IMR-90 (cell line): ENCODE results near the gene BICD1. TPM values are rescaled to one million over a fixed set of nuclear protein-coding genes. Genes with fewer than 3 reads are reported as not detected.

Experiments used
- ATAC-seq: fragments of 200-7000 bp; cut with Tn5 transposase; 2 replicates; pipeline ENCODE4 v1.9.1; 2020; ENCODE audit warnings: low read depth, mild to moderate bottlenecking, moderate library complexity
- BruUV-seq: library from RNA; stranded (reverse); fragments of 400-500 nt; replicated peaks from 2 replicates; lab custom pipeline; 2021; lab: Mats Ljungman, UMichigan
- CTCF ChIA-PET: fragments of 300-600 bp; formaldehyde crosslinking; extraction: SDS; loops from one replicate; lab custom pipeline; 2021; ENCODE audit warnings: antibody characterized with exemption; lab: Yijun Ruan, JAX
- POLR2A ChIA-PET: fragments of 300-600 bp; sonication (Branson Sonifier 250); formaldehyde crosslinking; loops from one replicate; lab custom pipeline; 2022; ENCODE audit warnings: antibody characterized with exemption; ENCODE audit not compliant: unreplicated experiment; lab: Charles Lee
- DNase-seq: peaks from one replicate; pipeline ENCODE4 v3.0.0; 2013
- H2AFZ ChIP-seq: replicated peaks from 2 replicates; pipeline ENCODE3; 2013; ENCODE audit warnings: low read length, mild to moderate bottlenecking; ENCODE audit not compliant: poor library complexity
- H2AK5ac ChIP-seq: 2 replicates; pipeline ENCODE4 v1.6.1; 2013; ENCODE audit warnings: low read depth, low read length, inconsistent platforms
- H2AK9ac ChIP-seq: replicated peaks from 2 replicates; pipeline ENCODE3; 2013; ENCODE audit warnings: mild to moderate bottlenecking, low read depth, low read length, moderate library complexity; ENCODE audit not compliant: poor library complexity
- H2BK120ac ChIP-seq: 2 replicates; pipeline ENCODE4 v1.6.1; 2013; ENCODE audit warnings: low read depth, low read length, inconsistent platforms
- H2BK15ac ChIP-seq: 3 replicates; pipeline ENCODE4 v1.6.1; 2013; ENCODE audit warnings: low read depth, low read length, inconsistent platforms
- H2BK20ac ChIP-seq: 2 replicates; pipeline ENCODE4 v1.6.1; 2013; ENCODE audit warnings: low read depth, mild to moderate bottlenecking, inconsistent platforms, low read length, moderate library complexity
- H2BK5ac ChIP-seq: 2 replicates; pipeline ENCODE4 v1.6.1; 2013; ENCODE audit warnings: mild to moderate bottlenecking, low read depth, low read length, inconsistent platforms; ENCODE audit not compliant: poor library complexity, severe bottlenecking
- H3K14ac ChIP-seq: replicated peaks from 2 replicates; pipeline ENCODE4 v1.6.1; 2013; ENCODE audit warnings: low read depth, low read length, inconsistent platforms
- H3K18ac ChIP-seq: 2 replicates; pipeline ENCODE4 v1.6.1; 2013; ENCODE audit warnings: low read depth, low read length, control low read depth
- H3K23ac ChIP-seq: 2 replicates; pipeline ENCODE4 v1.6.1; 2013; ENCODE audit warnings: low read depth, low read length, inconsistent platforms
- H3K27ac ChIP-seq: 2 replicates; pipeline ENCODE4 v1.5.1; 2013; ENCODE audit warnings: mild to moderate bottlenecking, control low read depth, low read length; ENCODE audit not compliant: insufficient read depth
- H3K27me3 ChIP-seq: 2 replicates; pipeline ENCODE4 v1.6.1; 2013; ENCODE audit warnings: low read length; ENCODE audit not compliant: control insufficient read depth, insufficient read depth
- H3K36me3 ChIP-seq: 2 replicates; pipeline ENCODE4 v1.6.1; 2013; ENCODE audit warnings: low read length, mixed read lengths; ENCODE audit not compliant: control insufficient read depth, insufficient read depth
- H3K4ac ChIP-seq: 2 replicates; pipeline ENCODE4 v1.6.1; 2013; ENCODE audit warnings: low read depth, low read length, inconsistent platforms
- H3K4me1 ChIP-seq: 2 replicates; pipeline ENCODE4 v1.6.1; 2013; ENCODE audit warnings: low read length, mixed read lengths; ENCODE audit not compliant: control insufficient read depth, insufficient read depth
- H3K4me2 ChIP-seq: 2 replicates; pipeline ENCODE4 v1.6.1; 2013; ENCODE audit warnings: low read depth, mild to moderate bottlenecking, control low read depth, low read length, moderate library complexity
- H3K4me3 ChIP-seq: 2 replicates; pipeline ENCODE4 v1.5.1; 2013; ENCODE audit warnings: low read depth, mild to moderate bottlenecking, control low read depth, low read length, moderate library complexity; ENCODE audit not compliant: insufficient read depth
- H3K56ac ChIP-seq: 2 replicates; pipeline ENCODE4 v1.6.1; 2013; ENCODE audit warnings: low read length, inconsistent platforms; ENCODE audit not compliant: insufficient read depth; ENCODE audit errors: extremely low read depth
- H3K79me1 ChIP-seq, 2 experiments: 2 replicates each; pipeline ENCODE4 v1.6.1; 2013; ENCODE audit warnings: low read length in 2 of 2, inconsistent platforms in 1 of 2, low read depth in 1 of 2
- H3K9ac ChIP-seq: 2 replicates; pipeline ENCODE4 v1.6.1; 2013; ENCODE audit warnings: low read depth, low read length, control low read depth
- H3K9me1 ChIP-seq: 2 replicates; pipeline ENCODE4 v1.6.1; 2013; ENCODE audit warnings: low read length, inconsistent platforms; ENCODE audit not compliant: insufficient read depth
- H3K9me3 ChIP-seq: 2 replicates; pipeline ENCODE4 v1.6.1; 2013; ENCODE audit warnings: low read length; ENCODE audit not compliant: control insufficient read depth, insufficient read depth
- H4K20me1 ChIP-seq: 2 replicates; pipeline ENCODE4 v1.6.1; 2013; ENCODE audit warnings: low read length, inconsistent platforms; ENCODE audit not compliant: insufficient read depth
- H4K5ac ChIP-seq: 2 replicates; pipeline ENCODE4 v1.6.1; 2013; ENCODE audit warnings: mild to moderate bottlenecking, low read depth, low read length, control low read depth
- H4K8ac ChIP-seq, 2 experiments: 2 replicates each; pipeline ENCODE4 v1.6.1; 2013; ENCODE audit warnings: low read depth in 2 of 2, low read length in 2 of 2, control low read depth in 1 of 2, inconsistent platforms in 1 of 2
- H4K91ac ChIP-seq: 2 replicates; pipeline ENCODE4 v1.6.1; 2013; ENCODE audit warnings: low read depth, low read length, inconsistent platforms; ENCODE audit not compliant: insufficient read depth
- CEBPB ChIP-seq: IDR thresholded peaks from 2 replicates; pipeline ENCODE4 v1.6.1; 2012; ENCODE audit warnings: low read depth, low read length, improper control_type of control experiment
- MAFK ChIP-seq: IDR thresholded peaks from 2 replicates; pipeline ENCODE4 v1.6.1; 2012; ENCODE audit warnings: low read depth, low read length, improper control_type of control experiment
- MXI1 ChIP-seq: IDR thresholded peaks from 2 replicates; pipeline ENCODE4 v1.6.1; 2012; ENCODE audit warnings: low read depth, mild to moderate bottlenecking, low read length, moderate library complexity, borderline replicate concordance
- WGBS, 2 experiments: methylation state at CpG; one replicate each; pipeline versions ENCODE4 v1.1.5 to v1.1.7; 2013; ENCODE audit warnings: missing lambda C conversion rate in 2 of 2; ENCODE audit not compliant: insufficient read length in 1 of 2; ENCODE audit errors: extremely low coverage in 2 of 2; 5-methylcytosine and 5-hydroxymethylcytosine counted together
- dilution Hi-C: fragments of 300-500 bp; cut with HindIII; formaldehyde crosslinking; loops from one replicate; pipeline ENCODE4 v1.14.3; 2018; ENCODE audit warnings: low sequenced_read_pairs; ENCODE audit not compliant: unreplicated experiment
- in situ Hi-C: fragments of 300-500 bp; cut with MboI; formaldehyde crosslinking; loops from 3 replicates; pipeline ENCODE4 v1.14.3; 2019; ENCODE audit warnings: low sequenced_read_pairs, inconsistent platforms, mixed read lengths
- intact Hi-C: fragments of 100-400 bp; cut with micrococcal nuclease; formaldehyde crosslinking; loops from 2 replicates; pipeline ENCODE4 v1.10.0; 2022
- polyA plus RNA-seq, 3 experiments: library from polyadenylated mRNA; depleted of rRNA; stranded (reverse); fragments of >200 nt; gene quantifications; 2 replicates each; pipeline ENCODE4 v1.2.3, GENCODE V29; 2012; ENCODE audit warnings: low replicate concordance in 1 of 3
- total RNA-seq: library from RNA; depleted of rRNA; stranded (reverse); fragments of >200 nt; gene quantifications from 2 replicates; pipeline ENCODE4 v1.2.3, GENCODE V29; 2012
- TF ChIP-seq, protein P1 (sequence below): conservative IDR thresholded peaks from 2 replicates; pipeline ENCODE4 v1.5.1; 2012; ENCODE audit warnings: mild to moderate bottlenecking, low read depth, low read length, improper control_type of control experiment

The BICD1 gene
- total and polyA plus RNA-seq, 2 of the 4 experiments (the other 2 are of a cell fraction) = 17.2 to 21.8 TPM

- no TSS peak for BruUV-seq
- no peak overlapping the region for H3K18ac ChIP-seq
- no peak overlapping the region for H4K5ac ChIP-seq
- no peak overlapping the region for H2BK5ac ChIP-seq
- no peak overlapping the region for H2BK15ac ChIP-seq
- CTCF ChIA-PET = no interaction called here
- H3K79me1 ChIP-seq = peaks cover 9 to 26% of the 10 kb centered on the region in 2 experiments
- 0 out of 2 replicates have a peak overlapping the region, but pooled peaks have one; percentile 64 for H3K23ac ChIP-seq
- H3K9me3 ChIP-seq = no peaks in the 10 kb centered on the region
- no peak overlapping the region for H4K8ac ChIP-seq
- ATAC-seq (peak; percentile 78), DNase-seq (peak; percentile 90)
- POLR2A ChIA-PET = no interaction called here
- no peak overlapping the region for H2AK5ac ChIP-seq
- no peak overlapping the region for H3K9ac ChIP-seq
- H3K27me3 ChIP-seq = no peaks in the 10 kb centered on the region
- 0 out of 2 replicates have a peak overlapping the region, but pooled peaks have one; percentile 54 for H3K14ac ChIP-seq
- H3K4ac ChIP-seq = no peak overlapping the region
- peak overlapping the region; percentile 70 for H3K4me2 ChIP-seq
- no peak overlapping the region for H2AK9ac ChIP-seq
- no peak overlapping the region for H3K27ac ChIP-seq
- in situ Hi-C loops (no loop called here), dilution Hi-C loops (no loop called here), intact Hi-C loops (no loop called here)
- H3K36me3 ChIP-seq = no peaks in the 10 kb centered on the region
- TF ChIP-seq, protein P1, sequence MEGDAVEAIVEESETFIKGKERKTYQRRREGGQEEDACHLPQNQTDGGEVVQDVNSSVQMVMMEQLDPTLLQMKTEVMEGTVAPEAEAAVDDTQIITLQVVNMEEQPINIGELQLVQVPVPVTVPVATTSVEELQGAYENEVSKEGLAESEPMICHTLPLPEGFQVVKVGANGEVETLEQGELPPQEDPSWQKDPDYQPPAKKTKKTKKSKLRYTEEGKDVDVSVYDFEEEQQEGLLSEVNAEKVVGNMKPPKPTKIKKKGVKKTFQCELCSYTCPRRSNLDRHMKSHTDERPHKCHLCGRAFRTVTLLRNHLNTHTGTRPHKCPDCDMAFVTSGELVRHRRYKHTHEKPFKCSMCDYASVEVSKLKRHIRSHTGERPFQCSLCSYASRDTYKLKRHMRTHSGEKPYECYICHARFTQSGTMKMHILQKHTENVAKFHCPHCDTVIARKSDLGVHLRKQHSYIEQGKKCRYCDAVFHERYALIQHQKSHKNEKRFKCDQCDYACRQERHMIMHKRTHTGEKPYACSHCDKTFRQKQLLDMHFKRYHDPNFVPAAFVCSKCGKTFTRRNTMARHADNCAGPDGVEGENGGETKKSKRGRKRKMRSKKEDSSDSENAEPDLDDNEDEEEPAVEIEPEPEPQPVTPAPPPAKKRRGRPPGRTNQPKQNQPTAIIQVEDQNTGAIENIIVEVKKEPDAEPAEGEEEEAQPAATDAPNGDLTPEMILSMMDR = no peak
- no peak for TF ChIP-seq MXI1
- 0 out of 2 replicates have a peak, but pooled peaks have one; percentile 30 for TF ChIP-seq CEBPB
- TF ChIP-seq MAFK = no peak
- no peak overlapping the region for H2AFZ ChIP-seq
- peaks cover 14% of the 10 kb centered on the region for H3K4me1 ChIP-seq
- WGBS, 2 experiments = no CpG with 5 or more reads among the region's 4 CpGs
- H3K4me3 ChIP-seq = no peak overlapping the region
- no peak overlapping the region for H3K56ac ChIP-seq
- peaks cover 11% of the 10 kb centered on the region for H3K9me1 ChIP-seq
- H2BK120ac ChIP-seq = no peak overlapping the region
- H4K20me1 ChIP-seq = peaks cover 7% of the 10 kb centered on the region; the same call in 1 of the 2 replicates
- no peak overlapping the region for H4K91ac ChIP-seq
- H2BK20ac ChIP-seq = 0 out of 2 replicates have a peak overlapping the region, but pooled peaks have one; percentile 3
Observed at GRCh38 chr12:32273063-32273522, 166.4 kb downstream of the BICD1 start.
